ENCODE measurements around the gene SLC44A3.

SLC44A3 gene

DNA sequence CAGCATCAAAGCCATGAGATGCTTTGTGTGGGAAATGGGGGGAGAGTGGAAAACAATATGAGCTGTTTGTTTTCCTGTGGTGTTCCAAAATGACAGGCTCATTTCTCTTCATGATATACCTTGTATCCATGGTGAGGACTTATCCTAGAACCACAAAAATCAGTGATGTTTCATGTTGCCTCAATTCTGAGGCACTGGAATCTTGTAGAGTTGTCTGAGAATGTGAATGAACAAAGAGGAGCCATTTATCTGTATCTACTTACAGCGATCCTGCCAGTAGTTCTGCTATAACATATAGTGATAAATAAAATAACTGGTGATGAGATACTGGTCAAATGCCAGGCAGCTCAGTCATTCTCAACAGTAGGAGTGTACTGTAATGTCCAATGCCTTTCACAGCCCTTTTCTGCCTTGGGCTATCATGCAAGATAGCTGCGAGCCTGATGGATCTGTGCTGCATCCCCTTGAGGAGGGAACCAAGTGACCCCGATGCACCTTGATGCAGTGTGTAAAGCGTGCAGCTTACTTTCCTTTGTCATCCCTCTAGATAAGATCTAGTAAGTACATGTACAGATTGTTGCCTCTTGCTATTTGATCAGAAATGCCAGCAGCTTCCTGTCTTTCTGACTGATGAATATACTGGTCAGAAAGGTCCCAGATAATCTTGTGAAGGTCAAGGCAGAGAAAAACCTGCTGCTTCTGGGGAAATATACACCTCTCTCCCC is 52.8 kb downstream of the SLC44A3 start:
- no peak for DNase-seq (ENCODE audit: low read depth in 2 of 3, low spot score in 2 of 3)

- DNase-seq (ENCODE audit: low read depth in 2 of 3, low spot score in 2 of 3): no peak
Observed at GRCh38 chr1:94873520-94874351, 53.6 kb downstream of the SLC44A3 start.

GRCh38 chr1:94874423-94874822 is 54.3 kb downstream of the SLC44A3 start:
- no peak for DNase-seq (ENCODE audit: low read depth in 2 of 3, low spot score in 2 of 3)

- no peak for DNase-seq (ENCODE audit: low read depth in 2 of 3, low spot score in 2 of 3)
Observed at GRCh38 chr1:94875794-94876193, 55.6 kb downstream of the SLC44A3 start.

- no peak for DNase-seq (ENCODE audit: low read depth in 2 of 3, low spot score in 2 of 3)
Observed at GRCh38 chr1:94876362-94876761, 56.2 kb downstream of the SLC44A3 start.

DNA sequence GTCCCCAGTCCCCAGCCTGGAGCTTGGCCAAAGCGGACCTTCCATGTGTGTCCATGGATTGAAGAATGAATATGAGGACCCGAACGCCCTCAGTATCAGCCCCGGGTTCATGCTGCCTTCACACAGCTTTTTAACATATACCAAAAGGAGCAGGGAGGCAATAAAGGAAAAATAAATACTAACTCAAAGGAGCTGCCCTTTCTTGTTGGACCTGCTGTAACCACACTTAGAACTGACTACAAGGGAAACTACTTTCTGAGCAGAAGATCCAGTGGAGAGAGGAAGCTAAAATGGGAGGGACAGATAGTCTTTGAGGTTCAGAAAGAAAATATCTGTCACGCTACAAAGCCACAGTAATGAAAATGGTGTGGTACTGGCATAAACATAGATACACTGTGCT is 58.2 kb downstream of the SLC44A3 start:
- no peak for DNase-seq (ENCODE audit: low read depth in 2 of 3, low spot score in 2 of 3)

- DNase-seq (ENCODE audit: low read depth in 2 of 3, low spot score in 2 of 3): no peak
Observed at GRCh38 chr1:94883691-94884090, 63.5 kb downstream of the SLC44A3 start.

DNA sequence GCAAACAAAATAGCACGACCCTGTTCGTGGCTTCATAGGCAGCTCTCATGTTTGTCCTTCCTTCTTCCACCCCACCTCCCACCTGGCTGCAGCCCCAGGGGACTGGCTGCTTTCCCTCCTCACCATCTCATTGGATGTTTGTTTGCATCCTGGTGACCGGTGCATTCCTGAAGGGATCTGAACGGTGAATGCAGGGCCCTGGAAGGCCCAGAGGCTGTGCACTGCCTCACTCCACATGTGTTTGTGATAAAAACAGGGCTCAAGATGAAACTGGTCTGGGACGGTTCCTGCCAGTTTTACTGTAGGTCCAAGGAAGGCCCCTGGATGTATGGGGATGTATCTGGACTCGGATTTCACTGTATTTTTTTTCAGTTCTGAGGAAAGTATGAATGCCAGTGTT is 63.9 kb downstream of the SLC44A3 start:
- DNase-seq (ENCODE audit: low read depth in 2 of 3, low spot score in 2 of 3): no peak

DNA sequence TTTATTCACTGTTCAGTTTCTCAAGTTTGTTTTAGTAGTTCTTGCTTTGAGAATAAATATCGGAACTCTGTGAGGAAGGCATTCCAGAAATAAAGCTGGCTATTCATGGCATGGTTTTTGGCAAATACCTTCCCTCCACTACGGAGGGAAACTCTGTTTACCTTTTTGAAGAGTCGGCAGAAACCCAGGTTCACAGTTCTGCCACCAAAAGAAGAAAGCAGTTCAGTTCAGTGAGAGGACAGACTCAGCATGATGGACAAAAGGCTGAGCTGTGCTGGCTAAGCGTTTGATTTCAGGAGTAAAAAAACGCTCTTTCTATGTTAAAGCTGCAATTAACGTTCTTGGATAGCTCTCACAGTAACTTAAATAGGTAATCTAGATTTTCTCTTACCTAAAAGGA is 64.3 kb downstream of the SLC44A3 start:
- DNase-seq (ENCODE audit: low read depth in 2 of 3, low spot score in 2 of 3): no peak

GRCh38 chr1:94886361-94886760 is 66.2 kb downstream of the SLC44A3 start:
- no peak for DNase-seq (ENCODE audit: low read depth in 2 of 3, low spot score in 2 of 3)

GRCh38 chr1:94887106-94887505 is 66.9 kb downstream of the SLC44A3 start:
- DNase-seq (ENCODE audit: low read depth in 2 of 3, low spot score in 2 of 3): no peak

GRCh38 chr1:94887603-94888171 is 67.5 kb downstream of the SLC44A3 start:
- no peak for DNase-seq (ENCODE audit: low read depth in 2 of 3, low spot score in 2 of 3)

DNA sequence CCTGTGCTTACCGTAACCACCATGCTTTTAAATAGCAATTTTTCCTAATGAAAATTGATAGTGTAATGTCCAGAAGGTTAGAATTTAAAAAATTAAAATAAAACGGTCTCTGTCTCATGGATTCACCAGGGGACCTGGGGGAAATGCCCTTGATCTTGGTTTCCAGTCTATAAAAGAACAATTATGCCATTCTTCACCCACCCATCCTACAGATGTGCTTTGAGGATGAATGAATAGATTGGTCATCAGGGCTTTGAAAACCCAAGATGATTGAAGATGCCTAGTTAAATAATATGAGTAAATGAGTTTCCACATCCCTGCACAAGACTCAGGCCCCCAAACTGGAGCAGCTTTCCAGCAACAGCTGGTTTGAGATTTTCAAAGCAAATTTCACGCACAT is 68.0 kb downstream of the SLC44A3 start:
- no peak for DNase-seq (ENCODE audit: low read depth in 2 of 3, low spot score in 2 of 3)

GRCh38 chr1:94892604-94893254 is 72.6 kb downstream of the SLC44A3 start:
- DNase-seq (ENCODE audit: low read depth in 2 of 3, low spot score in 2 of 3): no peak

DNA sequence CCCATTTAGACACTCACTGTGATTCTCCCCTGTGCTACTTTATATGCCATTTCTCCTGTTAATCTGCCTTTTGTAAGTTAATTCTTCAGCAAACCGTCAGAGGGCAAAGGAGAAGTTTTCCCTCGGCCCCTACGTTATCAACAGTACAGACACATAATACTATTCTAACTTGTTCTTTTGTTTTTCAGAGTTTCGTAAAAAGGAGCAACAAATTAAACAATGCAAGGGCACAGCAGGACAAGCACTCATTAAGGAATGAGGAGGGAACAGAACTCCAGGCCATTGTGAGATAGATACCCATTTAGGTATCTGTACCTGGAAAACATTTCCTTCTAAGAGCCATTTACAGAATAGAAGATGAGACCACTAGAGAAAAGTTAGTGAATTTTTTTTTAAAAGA is 74.5 kb downstream of the SLC44A3 start:
- no peak for DNase-seq (ENCODE audit: low read depth in 2 of 3, low spot score in 2 of 3)

GRCh38 chr1:94895518-94895917 is 75.4 kb downstream of the SLC44A3 start:
- DNase-seq (ENCODE audit: low read depth in 2 of 3, low spot score in 2 of 3): no peak

GRCh38 chr1:94898491-94899385 is 78.6 kb downstream of the SLC44A3 start:
- DNase-seq (ENCODE audit: low read depth in 2 of 3, low spot score in 2 of 3): no peak

DNA sequence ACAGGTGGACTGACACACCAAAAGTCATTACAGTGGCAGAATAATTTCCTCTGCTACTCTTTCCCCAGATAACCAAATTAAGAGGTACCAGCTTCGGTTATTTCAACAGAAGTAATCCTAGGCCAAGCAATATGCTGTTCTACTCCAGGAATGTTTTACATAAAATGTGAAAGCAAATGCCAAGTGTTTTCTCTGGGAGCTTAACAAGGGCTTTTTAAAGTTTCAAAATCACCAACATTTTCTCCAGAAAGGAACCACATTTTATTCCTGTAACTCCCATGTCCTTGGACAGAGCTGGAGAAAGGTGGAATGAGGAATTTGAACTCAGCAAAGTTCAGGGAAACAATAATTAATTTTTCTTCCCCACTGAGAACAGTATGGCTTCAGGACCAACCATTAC is 79.6 kb downstream of the SLC44A3 start:
- no peak for DNase-seq (ENCODE audit: low read depth in 2 of 3, low spot score in 2 of 3)

DNA sequence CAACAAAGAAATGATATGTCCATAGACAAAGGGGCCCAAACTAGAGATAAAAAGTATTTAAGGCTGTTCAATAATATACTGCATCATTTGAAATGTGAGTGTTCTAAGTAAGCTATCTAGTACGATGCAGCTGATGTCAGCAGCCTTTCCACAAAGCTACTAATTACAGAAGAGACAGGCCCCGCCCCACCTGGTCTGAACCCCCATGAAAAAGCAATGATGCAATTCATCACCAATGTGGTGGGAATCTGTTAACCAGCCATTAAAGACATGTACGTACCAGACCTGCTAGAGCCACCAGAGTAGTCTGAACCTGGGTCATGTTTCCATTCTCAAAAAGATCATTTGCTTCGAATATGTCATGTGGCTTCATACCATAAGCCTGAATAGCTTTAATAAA is 81.7 kb downstream of the SLC44A3 start:
- DNase-seq (ENCODE audit: low read depth in 2 of 3, low spot score in 2 of 3): no peak

GRCh38 chr1:94903280-94904009 is 83.3 kb downstream of the SLC44A3 start:
- no peak for DNase-seq (ENCODE audit: low read depth in 2 of 3, low spot score in 2 of 3)
